K562 (cell line): Measurements from ENCODE around the gene CAPN13. TPM values are rescaled to one million over a fixed set of nuclear protein-coding genes. Genes with fewer than 3 reads are reported as not detected.

Experiments
- CBX3 ChIP-seq, 2 experiments: IDR thresholded peaks; 1 replicate in 1 of 2; 2 replicates in 1 of 2; pipeline ENCODE4 v1.6.1; 2012; ENCODE audit warnings: inconsistent platforms in 2 of 2, low read length in 2 of 2, borderline replicate concordance in 1 of 2, control low read depth in 1 of 2
- CBX5 ChIP-seq: IDR thresholded peaks from 2 replicates; pipeline ENCODE4 v1.6.1; 2014; ENCODE audit warnings: low read depth, borderline replicate concordance
- DEAF1 ChIP-seq: fragments of 450-650 bp; formaldehyde crosslinking; IDR thresholded peaks from 2 replicates; pipeline ENCODE4 v1.4.0; 2020; ENCODE audit warnings: mild to moderate bottlenecking, moderate library complexity
- HDAC2 ChIP-seq: fragments of 450-650 bp; IDR thresholded peaks from 2 replicates; pipeline ENCODE4 v1.6.1; 2016; ENCODE audit warnings: mild to moderate bottlenecking
- JUN ChIP-seq, 2 experiments: sonication (generic) in 1 of 2; formaldehyde crosslinking in 1 of 2; IDR thresholded peaks; 2 replicates each; pipeline versions ENCODE4 v1.6.1 to v1.8.0; 2012 to 2022; ENCODE audit warnings: borderline replicate concordance in 2 of 2, mild to moderate bottlenecking in 2 of 2, improper control_type of control experiment in 1 of 2, low read depth in 1 of 2, low read length in 1 of 2, missing genetic modification reagents in 1 of 2
- KLF16 ChIP-seq: IDR thresholded peaks from 2 replicates; pipeline ENCODE4 v1.6.1; 2016; ENCODE audit warnings: antibody characterized with exemption
- NFXL1 ChIP-seq: fragments of 450-650 bp; formaldehyde crosslinking; IDR thresholded peaks from 2 replicates; pipeline ENCODE4 v1.4.0; 2021; ENCODE audit warnings: mild to moderate bottlenecking
- RAD21 ChIP-seq, 2 experiments: fragments of 250-450 bp in 1 of 2; fragments of 450-650 bp in 1 of 2; sonication (Bioruptor Pico) in 1 of 2; formaldehyde crosslinking in 1 of 2; IDR thresholded peaks in 1 of 2; conservative IDR thresholded peaks in 1 of 2; 2 replicates each; pipeline versions ENCODE4 v1.4.0 to v1.8.0; 2020 to 2022; ENCODE audit warnings: mild to moderate bottlenecking in 2 of 2, moderate library complexity in 1 of 2
- REST ChIP-seq, 2 experiments: fragments of 450-650 bp; formaldehyde crosslinking in 1 of 2; IDR thresholded peaks; 2 replicates each; pipeline versions ENCODE4 v1.4.0 to v1.6.1; 2014 to 2020; ENCODE audit warnings: mild to moderate bottlenecking in 2 of 2, borderline replicate concordance in 1 of 2, low read depth in 1 of 2
- RUNX1 ChIP-seq: sonication (generic); IDR thresholded peaks from 2 replicates; pipeline ENCODE4 v1.6.1; 2016; ENCODE audit warnings: antibody characterized with exemption, low read depth
- TSC22D4 ChIP-seq: fragments of 450-650 bp; IDR thresholded peaks from 2 replicates; pipeline ENCODE4 v1.6.1; 2016; ENCODE audit warnings: missing genetic modification characterization, missing biosample characterization, control low read depth
- ZMIZ1 ChIP-seq, 2 experiments: fragments of 150-350 bp in 1 of 2; IDR thresholded peaks; 2 replicates each; pipeline ENCODE4 v1.6.1; 2012 to 2016; ENCODE audit warnings: low read depth in 2 of 2, low read length in 2 of 2, mild to moderate bottlenecking in 1 of 2, moderate library complexity in 1 of 2
- polyA plus RNA-seq, 8 experiments: library from polyadenylated mRNA; depleted of rRNA in 4 of 8; stranded (reverse) in 5 of 8; unstranded in 3 of 8; fragments of >200 nt; fragmentation: Nextera tagmentation in 2 of 8; fragmentation: Illumina TruSeq in 1 of 8; extraction: Ambion mirVana in 2 of 8; extraction: Trizol in 1 of 8; gene quantifications; 2 replicates each; pipeline versions ENCODE4 v1.2.1 to v1.2.3, GENCODE V29; 2011 to 2014; ENCODE audit warnings: inconsistent platforms in 1 of 8, missing spikeins in 1 of 8
- total RNA-seq, 7 experiments: library from RNA; depleted of rRNA in 6 of 7; stranded (reverse); fragments of >200 nt in 6 of 7; fragmentation: Illumina TruSeq in 2 of 7; extraction: Trizol in 2 of 7; gene quantifications; 2 replicates each; pipeline versions ENCODE4 v1.2.1 to v1.2.3, GENCODE V29; 2011 to 2021; ENCODE audit warnings: low replicate concordance in 1 of 7

The CAPN13 gene
- total and polyA plus RNA-seq, 9 of the 15 experiments (the other 6 are each of a cell fraction or from before 2014, with no cell fraction given), result not detected

GRCh38 chr2:30711646-30712085 lies 95.6 kb downstream of the CAPN13 start (continued):
- TF ChIP-seq REST (IDR thresholded peaks at IDR 0.05; ENCODE audit: borderline replicate concordance) (peak; percentile 84), REST (CRISPR knock-in tag; IDR thresholded peaks at IDR 0.05; ENCODE audit: low read depth) (no peak), CBX3 (IDR thresholded peaks at IDR 0.05; ENCODE audit: borderline replicate concordance in 1 of 2, low read length in 2 of 2) (peak in 1 of 2 experiments; percentile 89; a peak in 1 of 3 replicates), CBX5 (peak; percentile 82), TSC22D4 (no peak), JUN (IDR thresholded peaks at IDR 0.05; ENCODE audit: borderline replicate concordance, low read depth, low read length) (peak; percentile 32; the same call in 1 of the 2 replicates), JUN (CRISPR knock-in tag; IDR thresholded peaks at IDR 0.05; ENCODE audit: borderline replicate concordance) (no peak), NFXL1 (no peak), KLF16 (peak; percentile 82), DEAF1 (CRISPR knock-in tag) (peak; percentile 86), HDAC2 (no peak), RUNX1 (no peak), ZMIZ1 (IDR thresholded peaks at IDR 0.05; ENCODE audit: low read depth in 2 of 2, low read length in 2 of 2) (no peak), RAD21 (CRISPR knock-in tag; conservative IDR thresholded peaks at IDR 0.05 in 1 of 2, IDR thresholded peaks at IDR 0.05 in 1 of 2) (peak; percentile 91 to 98)
